Mesothelial cell of epicardium (in vitro differentiated cells): ENCODE results near the gene KRT39. TPM values are rescaled to one million over a fixed set of nuclear protein-coding genes. Genes with fewer than 3 reads are reported as not detected.
A peak's percentile ranks its signal among the peaks of the same experiment; 100 is the strongest.

Source experiments
- DNase-seq, 2 experiments: peaks; one replicate each; pipeline ENCODE4 v3.0.0; 2021; ENCODE audit warnings: low spot score in 2 of 2; ENCODE audit not compliant: unreplicated experiment in 2 of 2
- H3K27ac Mint-ChIP-seq: 2 replicates; pipeline ENCODE4 v1.8.0; 2021; ENCODE audit warnings: mixed read lengths
- H3K27me3 Mint-ChIP-seq: 2 replicates; pipeline ENCODE4 v1.8.0; 2021; ENCODE audit warnings: low read depth, mixed read lengths
- H3K36me3 Mint-ChIP-seq: 2 replicates; pipeline ENCODE4 v1.8.0; 2021; ENCODE audit warnings: mixed read lengths
- H3K4me1 Mint-ChIP-seq: 2 replicates; pipeline ENCODE4 v1.8.0; 2021; ENCODE audit warnings: mixed read lengths
- H3K4me3 Mint-ChIP-seq: 2 replicates; pipeline ENCODE4 v1.8.0; 2021; ENCODE audit warnings: mild to moderate bottlenecking, moderate library complexity, mixed read lengths
- H3K9me3 Mint-ChIP-seq: 2 replicates; pipeline ENCODE4 v1.8.0; 2021; ENCODE audit warnings: mixed read lengths
- total RNA-seq: library from RNA; stranded (reverse); gene quantifications from 3 replicates; pipeline ENCODE4 v1.2.1, GENCODE V29; 2021
- TF ChIP-seq, protein P1 (sequence below): fragments of 200-600 bp; sonication (generic); IDR thresholded peaks from one replicate; pipeline ENCODE4 v1.5.0; 2021; ENCODE audit warnings: antibody characterized with exemption; ENCODE audit not compliant: unreplicated experiment

The KRT39 gene
- total RNA-seq, 1 donor from 2014 or later, result not detected

DNA sequence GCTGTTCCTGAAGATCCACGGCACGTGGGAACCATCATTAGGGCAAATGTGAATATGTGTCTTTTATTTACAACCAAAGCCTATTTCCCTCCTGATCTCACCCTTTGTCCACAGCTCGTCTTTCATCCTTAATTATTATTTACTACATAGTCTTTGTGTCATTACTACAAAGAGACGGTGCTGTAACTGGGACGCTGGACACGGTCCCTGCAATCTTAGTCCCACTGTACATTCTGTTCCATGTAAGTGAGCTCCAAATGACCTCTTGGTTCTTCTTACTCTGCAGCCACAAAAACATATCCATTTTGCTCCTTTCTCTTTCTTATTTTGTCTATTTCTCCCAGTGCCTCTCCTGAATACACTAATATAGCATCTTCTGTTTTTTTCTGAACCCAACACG, 16.6 kb downstream of the KRT39 start:
- Mint-ChIP-seq H3K36me3 (no peaks in the 10 kb centered on the region), H3K4me1 (peaks cover 48% of the 10 kb centered on the region), H3K27ac (peak overlapping the region; percentile 1), H3K9me3 (no peaks in the 10 kb centered on the region), H3K27me3 (no peaks in the 10 kb centered on the region), H3K4me3 (no peak overlapping the region)
- DNase-seq, result no peak
- TF ChIP-seq, protein P1, sequence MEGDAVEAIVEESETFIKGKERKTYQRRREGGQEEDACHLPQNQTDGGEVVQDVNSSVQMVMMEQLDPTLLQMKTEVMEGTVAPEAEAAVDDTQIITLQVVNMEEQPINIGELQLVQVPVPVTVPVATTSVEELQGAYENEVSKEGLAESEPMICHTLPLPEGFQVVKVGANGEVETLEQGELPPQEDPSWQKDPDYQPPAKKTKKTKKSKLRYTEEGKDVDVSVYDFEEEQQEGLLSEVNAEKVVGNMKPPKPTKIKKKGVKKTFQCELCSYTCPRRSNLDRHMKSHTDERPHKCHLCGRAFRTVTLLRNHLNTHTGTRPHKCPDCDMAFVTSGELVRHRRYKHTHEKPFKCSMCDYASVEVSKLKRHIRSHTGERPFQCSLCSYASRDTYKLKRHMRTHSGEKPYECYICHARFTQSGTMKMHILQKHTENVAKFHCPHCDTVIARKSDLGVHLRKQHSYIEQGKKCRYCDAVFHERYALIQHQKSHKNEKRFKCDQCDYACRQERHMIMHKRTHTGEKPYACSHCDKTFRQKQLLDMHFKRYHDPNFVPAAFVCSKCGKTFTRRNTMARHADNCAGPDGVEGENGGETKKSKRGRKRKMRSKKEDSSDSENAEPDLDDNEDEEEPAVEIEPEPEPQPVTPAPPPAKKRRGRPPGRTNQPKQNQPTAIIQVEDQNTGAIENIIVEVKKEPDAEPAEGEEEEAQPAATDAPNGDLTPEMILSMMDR, result no peak

DNA sequence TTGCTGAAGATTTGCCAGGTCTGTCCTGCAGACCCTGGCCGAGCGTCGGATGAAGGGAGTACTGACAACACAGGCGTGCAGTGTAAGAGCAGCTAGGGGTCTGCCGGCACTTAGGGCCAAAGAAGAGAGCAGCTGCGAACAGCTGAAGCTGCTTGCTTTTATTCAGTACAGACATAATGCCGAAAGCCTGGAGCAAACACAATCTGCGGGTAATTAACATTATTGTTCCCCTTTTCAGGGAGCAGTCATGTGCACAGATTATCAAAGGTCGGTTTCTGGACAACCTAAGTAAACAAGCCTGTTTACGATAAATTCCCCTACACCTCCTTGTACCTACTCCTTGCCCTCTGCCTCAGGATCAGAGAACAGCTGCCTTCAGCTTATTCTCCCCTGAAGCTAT, 17.3 kb downstream of the KRT39 start:
- H3K36me3 Mint-ChIP-seq, result no peaks in the 10 kb centered on the region
- H3K4me3 Mint-ChIP-seq, result no peak overlapping the region
- H3K27me3 Mint-ChIP-seq, result no peaks in the 10 kb centered on the region
- TF ChIP-seq, protein P1, result no peak
- H3K4me1 Mint-ChIP-seq, result peaks cover 51% of the 10 kb centered on the region
- peak overlapping the region; percentile 41 for H3K27ac Mint-ChIP-seq
- DNase-seq, result no peak
- no peaks in the 10 kb centered on the region for H3K9me3 Mint-ChIP-seq

DNA sequence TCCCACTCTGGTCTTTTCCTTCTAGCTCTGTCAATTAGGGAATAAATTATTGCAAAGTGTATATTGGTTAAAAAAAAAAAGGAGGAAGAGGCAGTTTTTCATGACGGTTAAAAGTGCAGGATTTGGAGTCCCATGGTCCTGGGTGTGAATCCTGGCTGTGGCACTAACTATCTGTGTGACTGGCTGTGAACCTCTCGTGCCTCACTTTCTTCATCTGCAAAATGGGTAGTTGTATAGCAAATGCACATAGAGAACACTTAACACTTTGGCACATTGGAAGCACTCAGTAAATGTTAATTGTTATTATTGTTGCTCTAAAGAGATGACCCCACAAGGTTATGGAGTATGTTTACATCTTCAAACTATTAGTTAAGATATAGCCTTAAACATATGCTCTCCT, 18.8 kb downstream of the KRT39 start:
- no peaks in the 10 kb centered on the region for H3K36me3 Mint-ChIP-seq
- no peaks in the 10 kb centered on the region for H3K27me3 Mint-ChIP-seq
- TF ChIP-seq, protein P1, result no peak
- no peak overlapping the region for H3K4me3 Mint-ChIP-seq
- no peaks in the 10 kb centered on the region for H3K9me3 Mint-ChIP-seq
- H3K4me1 Mint-ChIP-seq, result peaks cover 48% of the 10 kb centered on the region
- H3K27ac Mint-ChIP-seq, result no peak overlapping the region
- DNase-seq, result no peak

DNA sequence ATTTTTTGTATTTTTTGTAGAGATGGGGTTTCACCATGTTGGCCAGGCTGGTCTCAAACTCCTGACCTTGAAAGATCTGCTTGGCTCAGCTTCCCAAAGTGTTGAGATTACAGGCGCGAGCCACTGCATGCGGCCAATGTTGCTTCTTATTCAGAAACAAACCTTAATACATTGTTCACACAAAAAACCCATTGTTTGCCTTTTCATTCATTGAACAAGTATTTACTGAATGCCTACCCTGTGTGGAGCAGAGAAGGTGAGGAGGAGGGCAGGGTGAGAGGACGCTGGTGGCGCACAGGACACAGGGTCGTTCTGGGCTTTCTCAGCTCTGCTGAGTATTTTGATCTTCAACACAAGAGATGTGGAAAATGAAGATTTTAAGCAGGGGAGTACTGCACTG, 21.3 kb downstream of the KRT39 start:
- TF ChIP-seq, protein P1, result no peak
- Mint-ChIP-seq H3K36me3 (no peaks in the 10 kb centered on the region), H3K9me3 (no peaks in the 10 kb centered on the region), H3K27ac (peak overlapping the region; percentile 1), H3K4me1 (peaks cover 42% of the 10 kb centered on the region), H3K4me3 (no peak overlapping the region), H3K27me3 (no peaks in the 10 kb centered on the region)
- DNase-seq, result no peak

DNA sequence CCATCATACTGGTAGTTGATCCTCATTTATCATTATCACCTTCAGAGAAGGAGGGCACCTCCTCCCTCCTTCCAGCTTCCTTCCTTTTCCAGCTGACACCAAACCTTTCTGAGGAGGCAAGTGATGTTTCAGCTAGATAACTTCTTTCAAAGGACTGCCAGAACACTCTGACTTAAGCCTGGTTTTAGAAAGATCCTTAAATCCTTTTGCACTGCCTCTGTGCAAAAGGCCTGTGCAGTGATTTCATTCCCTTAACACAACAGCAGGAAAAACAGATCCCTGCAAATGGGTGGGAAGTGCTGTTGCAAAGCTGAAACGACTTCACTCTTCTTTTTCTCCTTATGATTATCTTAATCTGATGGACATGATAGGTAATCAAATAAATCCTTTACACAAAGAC, 22.2 kb downstream of the KRT39 start:
- Mint-ChIP-seq H3K4me3 (no peak overlapping the region), H3K27ac (peak overlapping the region; percentile 11), H3K36me3 (no peaks in the 10 kb centered on the region), H3K9me3 (no peaks in the 10 kb centered on the region), H3K27me3 (no peaks in the 10 kb centered on the region), H3K4me1 (peaks cover 37% of the 10 kb centered on the region)
- TF ChIP-seq, protein P1, result no peak
- no peak for DNase-seq

DNA sequence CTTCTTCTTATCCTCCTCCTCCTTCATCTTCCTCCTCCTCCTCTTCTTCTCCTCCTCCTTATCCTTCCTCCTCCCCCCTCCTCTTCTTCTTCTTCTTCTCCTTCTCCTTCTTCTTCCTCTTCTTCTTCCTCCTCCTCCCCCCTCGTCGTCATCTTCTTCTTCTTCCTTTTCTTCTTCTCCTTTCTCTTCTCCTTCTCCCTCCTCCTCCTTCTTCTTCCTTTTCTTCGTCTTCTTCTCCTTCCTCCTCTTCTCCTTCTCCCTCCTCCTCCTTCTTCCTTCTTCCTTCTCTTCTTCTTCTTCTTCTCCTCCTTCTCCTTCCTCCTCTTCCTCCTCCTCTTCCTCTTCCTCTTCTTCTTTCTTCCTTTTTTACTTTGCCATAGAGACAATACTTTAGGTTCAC, 24.2 kb downstream of the KRT39 start:
- no peaks in the 10 kb centered on the region for H3K36me3 Mint-ChIP-seq
- no peak overlapping the region for H3K27ac Mint-ChIP-seq
- H3K27me3 Mint-ChIP-seq, result no peaks in the 10 kb centered on the region
- DNase-seq, result no peak
- H3K4me1 Mint-ChIP-seq, result peaks cover 44% of the 10 kb centered on the region
- no peak overlapping the region for H3K4me3 Mint-ChIP-seq
- H3K9me3 Mint-ChIP-seq, result no peaks in the 10 kb centered on the region
- TF ChIP-seq, protein P1, result no peak
